ENCODE results near the gene RNF128.
"Not testable (repeated sequence)": the region's sequence is repeated elsewhere in the genome, so short reads cannot be mapped to it uniquely, and the experiment has no call there.

The RNF128 gene

DNA sequence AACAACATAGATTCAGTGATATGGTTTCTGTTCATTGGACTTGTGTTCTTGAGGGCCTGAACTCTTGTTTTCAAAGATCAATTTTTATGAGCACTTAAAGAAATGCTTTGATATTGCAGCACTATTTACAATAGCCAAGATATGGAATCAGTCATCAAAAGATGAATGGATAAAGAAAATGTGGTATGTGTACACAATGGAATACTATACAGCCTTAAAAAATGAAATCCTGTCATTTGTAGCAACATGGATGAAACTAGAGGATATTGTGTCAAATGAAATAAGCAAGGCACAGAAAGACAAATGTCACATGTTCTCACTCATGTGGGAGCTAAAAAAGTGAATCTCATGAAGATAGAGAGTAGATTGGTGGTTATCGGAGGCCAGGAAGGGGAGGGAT is 21.9 kb downstream of the RNF128 start:
- DNase-seq: no peak

DNA sequence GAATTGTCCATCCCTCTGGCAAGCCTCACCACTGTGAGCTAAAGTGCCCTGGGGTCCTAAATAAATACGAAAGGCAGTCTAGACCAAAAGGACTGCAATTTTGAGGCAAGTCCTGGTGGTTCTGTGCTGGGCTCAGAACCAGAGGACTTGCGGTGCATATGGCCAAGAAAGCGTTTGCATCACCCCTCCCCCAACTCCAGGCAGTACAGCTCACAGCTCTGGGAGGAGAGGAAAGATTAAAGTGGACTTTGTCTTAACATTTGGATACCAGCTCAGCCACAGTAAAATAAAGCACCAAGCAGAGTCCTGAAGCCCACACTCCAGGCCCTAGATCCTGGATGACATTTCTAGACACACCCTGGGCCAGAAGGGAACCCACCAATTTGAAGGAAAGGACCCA is 24.9 kb downstream of the RNF128 start:
- DNase-seq: no peak

DNA sequence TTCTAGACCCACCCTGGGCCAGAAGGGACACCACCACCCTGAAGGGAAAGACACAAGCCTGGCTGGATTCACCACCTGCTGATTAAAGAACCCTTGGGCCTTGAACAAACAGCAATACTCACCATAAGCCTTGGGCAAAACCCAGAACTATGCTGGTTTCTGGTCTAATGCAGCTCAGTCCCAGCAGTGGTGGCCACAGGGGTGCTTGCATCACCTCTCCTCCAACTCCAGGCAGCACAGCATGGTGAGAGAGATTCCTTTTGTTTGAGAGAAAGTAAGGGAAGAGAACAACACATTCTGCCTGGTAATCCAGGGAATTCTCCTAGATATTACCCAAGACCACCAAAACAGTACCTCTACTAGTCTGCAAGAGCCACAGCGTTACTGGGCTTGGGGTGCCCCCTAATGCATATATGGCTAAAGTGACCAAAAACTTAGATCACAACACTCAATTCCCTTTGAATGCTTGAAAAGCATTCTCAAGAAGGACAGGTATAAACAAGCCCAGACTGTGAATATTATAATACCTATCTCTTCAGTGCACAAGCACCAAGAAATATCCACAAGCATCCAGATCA is 25.7 kb downstream of the RNF128 start:
- DNase-seq: no peak

DNA sequence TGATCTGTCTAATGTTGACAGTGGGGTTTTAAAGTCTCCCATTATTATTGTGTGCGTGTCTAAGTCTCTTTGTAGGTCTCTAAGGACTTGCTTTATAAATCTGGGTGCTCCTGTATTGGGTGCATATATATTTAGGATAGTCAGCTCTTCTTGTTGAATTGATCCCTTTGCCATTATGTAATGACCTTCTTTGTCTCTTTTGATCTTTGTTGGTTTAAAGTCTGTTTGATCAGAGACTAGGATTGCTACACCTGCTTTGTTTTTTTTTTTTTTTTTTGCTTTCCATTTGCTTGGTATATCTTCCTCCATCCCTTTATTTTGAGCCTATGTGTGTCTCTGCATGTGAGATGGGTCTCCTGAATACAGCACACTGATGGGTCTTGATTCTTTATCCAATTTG is 42.8 kb downstream of the RNF128 start:
- not testable (repeated sequence) for DNase-seq

DNA sequence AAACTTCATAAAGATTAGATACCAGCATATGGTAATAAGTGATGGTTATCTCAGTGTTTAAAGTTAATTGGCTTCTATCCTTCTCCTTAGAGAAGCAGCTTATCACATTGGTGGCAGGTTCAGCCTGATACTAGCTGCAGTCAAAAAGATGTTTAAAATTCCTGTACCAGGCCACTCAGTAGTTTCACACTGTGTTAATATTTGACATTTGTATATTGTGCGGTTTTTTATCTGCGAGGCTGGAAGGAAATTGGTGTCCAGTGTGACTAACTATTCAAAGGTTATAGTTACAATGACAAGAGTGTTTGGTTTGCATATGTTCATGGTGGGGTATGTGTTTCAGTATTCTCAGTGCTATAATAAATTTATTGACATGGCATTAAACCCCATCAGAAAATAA is 48.5 kb downstream of the RNF128 start:
- DNase-seq: no peak

DNA sequence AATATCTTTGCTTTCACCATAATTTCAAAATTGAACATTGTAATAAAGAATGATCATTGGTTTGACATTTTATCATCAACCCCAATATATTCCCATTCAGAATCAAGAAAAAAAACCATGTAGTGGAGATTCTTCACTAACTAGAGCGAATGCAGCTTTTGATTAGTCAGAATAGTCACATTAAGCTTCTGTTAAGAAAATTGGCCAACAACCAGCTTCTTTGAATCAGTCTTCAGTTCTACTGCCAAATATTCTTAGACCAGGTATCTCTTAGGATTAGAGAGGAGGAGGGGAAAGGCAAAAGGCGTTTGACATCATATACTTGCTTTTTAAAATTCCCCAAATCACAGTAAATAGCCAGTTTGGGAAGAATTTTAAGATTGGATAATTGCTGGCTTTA is 53.8 kb downstream of the RNF128 start:
- DNase-seq: no peak

DNA sequence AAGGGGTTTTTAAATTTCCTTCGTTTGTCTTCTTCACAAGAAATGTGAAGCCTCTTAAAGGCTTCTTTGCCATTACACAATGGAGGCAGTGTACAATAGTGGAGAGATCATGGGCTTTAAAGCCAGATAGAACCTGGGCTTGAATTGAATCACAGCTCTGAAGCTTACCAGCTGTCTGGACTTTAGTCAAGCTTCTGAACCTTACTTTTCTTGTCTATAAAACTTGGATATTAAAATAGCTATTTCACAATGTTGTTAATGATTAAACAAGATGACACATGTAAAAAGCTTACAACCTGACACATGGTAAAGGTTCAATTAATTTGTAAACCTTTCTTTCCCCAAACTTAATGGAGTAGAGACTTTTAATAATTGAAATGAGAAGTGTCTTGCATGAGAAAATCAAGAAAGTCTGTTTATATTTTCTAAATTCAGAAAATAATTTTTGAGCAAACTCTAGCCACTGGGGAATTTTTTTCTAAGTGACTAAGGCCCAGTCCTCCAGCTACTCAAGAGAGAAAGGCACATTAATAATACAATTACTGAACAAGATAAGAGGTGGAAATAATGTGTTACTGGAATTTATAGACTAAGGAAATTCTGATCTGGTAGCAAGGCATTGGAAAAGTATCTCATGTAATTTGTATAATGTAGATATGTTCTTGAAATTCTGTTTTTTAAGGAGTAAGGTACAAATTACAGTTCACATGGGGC is 54.3 kb downstream of the RNF128 start:
- no peak for DNase-seq

DNA sequence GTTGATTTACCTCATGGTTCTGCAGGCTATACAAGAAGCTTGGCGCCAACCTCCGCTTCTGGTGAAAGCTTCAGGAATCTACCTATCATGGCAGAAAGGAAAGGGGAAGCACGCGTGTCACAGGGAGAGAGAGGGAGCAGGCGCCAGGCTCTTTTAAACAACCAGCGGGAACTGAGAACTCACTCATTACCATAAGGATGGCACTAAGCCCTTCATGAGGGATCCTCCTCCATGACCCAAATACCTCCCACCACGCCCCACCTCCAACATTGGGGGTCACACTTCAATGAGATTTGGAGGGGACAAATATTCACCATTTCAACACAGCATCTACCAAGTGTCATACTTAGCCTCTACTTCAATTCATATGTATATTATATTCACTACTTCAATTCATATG is 57.2 kb downstream of the RNF128 start:
- DNase-seq: no peak

DNA sequence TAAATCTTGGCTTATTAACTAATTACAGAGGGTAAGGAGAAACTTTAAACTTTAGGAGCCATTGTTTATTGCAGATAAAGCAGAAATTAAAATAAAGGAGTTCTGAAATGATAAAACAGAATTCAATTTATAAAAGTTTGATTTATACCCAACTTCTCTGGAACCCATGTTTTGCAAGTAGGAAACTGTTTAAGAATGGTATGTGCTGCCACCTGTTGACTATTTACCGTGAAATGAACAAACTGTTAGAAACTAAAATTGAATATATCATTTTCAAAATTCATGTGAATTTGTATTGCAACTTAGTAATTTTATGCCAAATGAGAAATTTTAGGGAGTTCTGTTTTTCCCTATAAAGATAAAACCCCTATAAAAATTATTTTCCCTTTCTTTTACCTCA is 65.0 kb downstream of the RNF128 start:
- no peak for DNase-seq

DNA sequence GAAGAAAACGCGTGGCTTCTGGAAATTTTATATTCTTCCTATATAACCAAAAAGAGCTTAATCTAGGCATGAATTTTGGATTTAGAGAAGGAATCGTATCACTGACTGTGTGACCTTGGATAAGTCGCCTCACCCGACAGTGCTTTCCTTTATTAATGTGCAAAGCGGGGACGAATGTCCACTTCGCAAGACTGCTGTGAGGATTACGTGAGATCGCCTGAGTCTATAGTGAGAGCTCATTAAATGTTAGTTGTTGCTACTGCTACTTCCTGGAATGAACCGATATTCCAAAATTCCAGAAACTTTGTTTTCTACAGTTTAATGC is 75.5 kb downstream of the RNF128 start:
- no peak for DNase-seq

DNA sequence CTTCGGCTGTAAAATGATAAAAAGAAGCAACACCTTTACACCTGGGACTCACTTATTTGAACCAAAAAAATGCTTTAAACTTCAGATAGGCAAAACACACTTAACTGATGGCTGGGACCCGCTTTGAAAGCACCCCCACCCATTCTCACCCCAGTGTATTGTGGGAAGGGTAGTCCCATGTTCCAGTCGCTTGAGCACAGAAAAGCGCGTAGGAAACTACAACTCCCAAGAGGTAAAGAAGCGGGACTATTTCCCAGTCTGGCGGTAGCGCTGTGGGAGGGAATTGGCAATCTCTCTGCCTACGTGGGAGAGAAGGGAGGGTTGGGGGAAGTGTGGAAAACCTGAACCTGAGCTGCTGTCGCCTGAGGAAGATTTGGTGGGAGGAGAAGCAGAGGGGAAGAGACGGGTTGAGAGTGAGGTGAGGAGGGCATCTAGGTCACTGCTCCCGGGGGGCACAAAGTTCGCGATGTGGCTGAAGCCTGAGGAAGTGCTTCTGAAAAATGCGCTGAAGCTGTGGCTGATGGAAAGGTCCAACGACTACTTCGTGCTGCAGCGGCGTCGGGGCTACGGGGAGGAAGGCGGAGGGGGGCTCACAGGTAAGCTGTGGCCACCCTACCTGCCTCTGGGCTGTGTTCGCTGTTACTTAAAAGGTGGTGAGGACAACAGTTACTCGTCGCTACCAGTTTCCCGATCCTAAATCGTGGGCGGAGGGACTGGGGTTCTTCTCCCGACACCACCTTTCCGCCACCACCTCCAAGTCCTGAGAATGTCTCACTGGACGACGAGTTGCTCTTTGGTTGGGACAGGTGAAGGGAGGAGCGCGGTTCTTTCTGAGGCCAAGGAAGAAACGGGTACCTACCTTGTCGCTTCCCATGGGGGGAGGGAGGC is 76.1 kb downstream of the RNF128 start, which contains the start of gene TBC1D8B:
TSS of gene TBC1D8B (plus strand) at position 286 of the 888 bp plus-strand sequence. CDS start at position 467, 181 bp downstream.
- peak; percentile 4 for DNase-seq

DNA sequence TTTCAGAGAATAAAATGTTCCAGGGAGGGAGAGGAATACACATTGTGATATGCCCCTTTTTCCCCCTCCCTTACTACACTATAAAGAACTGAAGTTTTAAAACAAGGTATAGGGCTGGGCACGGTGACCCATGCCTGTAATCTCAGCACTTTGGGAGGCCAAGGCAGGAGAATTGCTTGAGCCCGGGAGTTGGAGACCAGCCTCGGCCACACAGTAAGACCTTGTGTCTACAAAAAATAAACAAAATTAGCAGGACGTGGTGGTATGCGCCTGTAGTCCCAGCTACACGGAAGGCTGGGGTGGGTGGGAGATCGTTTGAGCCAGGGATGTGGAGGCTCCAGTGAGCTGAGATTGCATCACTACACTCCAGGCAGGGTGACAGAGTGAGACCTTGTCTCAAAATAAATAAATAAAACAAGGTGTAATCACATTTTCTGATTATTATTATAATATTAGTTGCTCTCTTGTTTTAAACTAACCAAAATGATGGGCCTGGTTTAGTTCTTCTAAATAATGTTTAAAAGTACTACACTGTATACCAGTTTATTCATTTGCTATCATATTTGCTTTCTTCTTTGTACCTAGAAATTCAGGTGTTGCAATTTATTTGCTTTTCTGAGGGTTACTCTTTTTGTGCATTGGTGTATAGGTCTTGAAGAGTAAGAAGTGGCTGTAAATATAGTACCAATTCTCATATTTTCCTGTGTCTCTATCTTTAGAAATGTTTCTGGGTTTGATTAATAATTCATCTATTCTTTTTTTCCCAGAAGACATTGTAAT is 84.8 kb downstream of the RNF128 start:
- DNase-seq: no peak

DNA sequence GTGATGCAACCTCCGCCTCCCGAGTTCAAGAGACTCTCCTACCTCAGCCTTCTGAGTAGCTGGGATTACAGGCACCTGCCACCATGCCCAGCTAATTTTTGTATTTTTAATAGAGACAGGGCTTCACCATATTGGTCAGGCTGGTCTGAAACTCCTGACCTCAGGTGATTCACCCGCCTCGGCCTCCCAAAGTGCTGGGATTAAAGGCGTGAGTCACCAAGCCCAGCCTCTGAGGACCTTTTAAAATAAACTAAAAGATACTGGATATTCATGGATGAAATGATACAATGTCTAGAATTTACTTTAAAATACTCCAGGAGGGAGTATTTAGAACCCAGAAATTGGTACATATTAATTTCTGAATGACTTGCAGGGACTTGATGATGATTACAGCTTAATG is 86.4 kb downstream of the RNF128 start:
- not testable (repeated sequence) for DNase-seq

DNA sequence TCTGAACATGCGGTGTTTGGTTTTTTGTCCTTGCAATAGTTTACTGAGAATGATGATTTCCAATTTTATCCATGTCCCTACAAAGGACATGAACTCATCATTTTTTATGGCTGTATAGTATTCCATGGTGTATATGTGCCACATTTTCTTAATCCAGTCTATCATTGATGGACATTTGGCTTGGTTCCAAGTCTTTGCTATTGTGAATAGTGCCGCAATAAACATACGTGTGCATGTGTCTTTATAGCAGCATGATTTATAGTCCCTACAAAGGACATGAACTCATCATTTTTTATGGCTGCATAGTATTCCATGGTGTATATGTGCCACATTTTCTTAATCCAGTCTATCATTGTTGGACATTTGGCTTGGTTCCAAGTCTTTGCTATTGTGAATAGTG is 87.6 kb downstream of the RNF128 start:
- not testable (repeated sequence) for DNase-seq

All from stimulated activated CD4-positive, alpha-beta T cell treated with anti-CD3 and anti-CD28 coated beads, Interleukin-4, amount 100 ng/mL, for 1 hour (primary cell).